ENCODE data around the gene TNNI2.

Gene TNNI2

DNA sequence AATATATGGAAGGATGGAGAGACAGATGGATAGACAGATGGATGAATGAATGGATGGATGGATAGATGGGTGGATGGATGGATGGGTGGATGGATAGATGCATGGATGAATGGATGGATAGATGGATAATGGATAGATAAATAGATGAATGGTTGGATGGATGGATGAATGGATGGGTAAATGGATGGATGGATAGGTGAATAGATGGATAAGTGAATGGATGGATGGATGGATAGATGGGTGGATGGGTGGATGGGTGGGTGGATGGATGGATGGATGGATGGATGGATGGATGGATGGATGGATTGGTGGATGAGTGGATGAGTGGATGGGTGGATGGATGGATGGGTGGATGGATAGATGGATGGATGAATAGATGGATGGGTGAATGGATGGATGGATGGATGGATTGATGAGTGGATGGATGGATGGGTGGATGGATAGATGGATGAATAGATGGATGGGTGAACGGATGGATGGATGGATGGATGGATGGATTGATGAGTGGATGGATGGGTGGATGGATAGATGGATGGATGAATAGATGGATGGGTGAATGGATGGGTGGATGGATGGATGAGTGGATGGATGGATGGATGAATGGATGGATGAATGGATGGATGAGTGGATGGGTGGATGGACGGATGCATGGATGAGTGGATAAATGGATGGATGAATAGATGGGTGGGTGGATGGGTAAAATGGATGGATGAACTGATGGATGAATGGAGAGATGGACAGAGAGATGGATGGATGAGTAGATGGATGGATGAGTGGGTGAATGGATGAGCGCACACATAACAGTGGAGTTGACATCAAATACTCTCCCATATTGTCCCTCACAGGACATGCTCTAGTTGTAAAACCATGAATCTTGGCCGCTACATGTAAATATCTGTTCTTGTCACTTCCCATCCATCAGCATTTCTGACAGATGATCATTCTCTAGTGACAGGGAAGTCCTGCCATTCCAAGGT is 22.9 kb downstream of the TNNI2 start:
- no peak overlapping the region for H3K4me3 ChIP-seq (ENCODE audit: low read length)
- TF ChIP-seq, protein P1, sequence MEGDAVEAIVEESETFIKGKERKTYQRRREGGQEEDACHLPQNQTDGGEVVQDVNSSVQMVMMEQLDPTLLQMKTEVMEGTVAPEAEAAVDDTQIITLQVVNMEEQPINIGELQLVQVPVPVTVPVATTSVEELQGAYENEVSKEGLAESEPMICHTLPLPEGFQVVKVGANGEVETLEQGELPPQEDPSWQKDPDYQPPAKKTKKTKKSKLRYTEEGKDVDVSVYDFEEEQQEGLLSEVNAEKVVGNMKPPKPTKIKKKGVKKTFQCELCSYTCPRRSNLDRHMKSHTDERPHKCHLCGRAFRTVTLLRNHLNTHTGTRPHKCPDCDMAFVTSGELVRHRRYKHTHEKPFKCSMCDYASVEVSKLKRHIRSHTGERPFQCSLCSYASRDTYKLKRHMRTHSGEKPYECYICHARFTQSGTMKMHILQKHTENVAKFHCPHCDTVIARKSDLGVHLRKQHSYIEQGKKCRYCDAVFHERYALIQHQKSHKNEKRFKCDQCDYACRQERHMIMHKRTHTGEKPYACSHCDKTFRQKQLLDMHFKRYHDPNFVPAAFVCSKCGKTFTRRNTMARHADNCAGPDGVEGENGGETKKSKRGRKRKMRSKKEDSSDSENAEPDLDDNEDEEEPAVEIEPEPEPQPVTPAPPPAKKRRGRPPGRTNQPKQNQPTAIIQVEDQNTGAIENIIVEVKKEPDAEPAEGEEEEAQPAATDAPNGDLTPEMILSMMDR (conservative IDR thresholded peaks at IDR 0.05; ENCODE audit: low read length), result no peak
- DNase-seq (ENCODE audit: low read depth), result no peak

DNA sequence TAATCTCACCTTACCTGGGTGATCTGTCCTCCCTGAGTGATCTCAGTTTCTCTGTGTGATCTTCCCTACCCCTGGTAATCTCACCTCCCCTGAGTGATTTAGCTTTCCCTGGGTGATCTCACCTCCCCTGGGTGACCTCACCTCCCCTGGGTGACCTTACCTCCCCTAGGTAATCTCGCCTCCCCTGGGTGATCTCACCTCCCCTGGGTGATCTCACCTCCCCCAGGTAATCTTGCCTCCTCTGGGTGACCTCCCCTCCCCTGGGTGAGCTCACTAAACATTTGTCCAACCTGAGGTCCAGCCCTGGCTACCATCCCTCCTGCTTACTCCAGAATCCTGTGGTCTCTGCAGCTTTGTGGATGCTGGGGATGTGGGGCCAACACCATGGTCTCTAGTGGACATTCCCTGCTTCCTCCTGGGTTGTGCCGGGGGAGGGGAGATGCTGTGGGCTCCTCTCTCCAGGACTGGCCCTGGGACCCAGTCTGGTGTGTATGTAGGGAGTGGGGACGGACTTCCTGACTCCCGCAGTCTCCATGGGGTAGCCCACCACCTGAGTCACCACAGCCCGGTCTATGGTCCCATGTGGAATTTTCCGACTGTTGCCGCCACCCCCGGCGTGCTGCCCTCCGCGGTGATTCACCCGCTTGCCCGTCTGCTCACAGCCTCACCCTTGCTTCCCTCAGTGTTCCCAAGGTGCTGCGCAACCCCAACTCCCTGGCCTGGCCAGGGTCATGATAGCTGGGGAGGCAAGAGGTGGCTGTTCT is 24.0 kb downstream of the TNNI2 start:
- DNase-seq (ENCODE audit: low read depth), result no peak
- no peak overlapping the region for H3K4me3 ChIP-seq (ENCODE audit: low read length)
- TF ChIP-seq, protein P1 (conservative IDR thresholded peaks at IDR 0.05; ENCODE audit: low read length), result no peak

GRCh38 chr11:1863352-1864216 is 24.8 kb downstream of the TNNI2 start:
- peak overlapping the region; percentile 24 for H3K4me3 ChIP-seq (ENCODE audit: low read length)
- DNase-seq (ENCODE audit: low read depth), result peak; percentile 86

GRCh38 chr11:1864231-1864630 is 25.4 kb downstream of the TNNI2 start:
- TF ChIP-seq, protein P1 (conservative IDR thresholded peaks at IDR 0.05; ENCODE audit: low read length), result no peak
- no peak for DNase-seq (ENCODE audit: low read depth)
- H3K4me3 ChIP-seq (ENCODE audit: low read length), result peak overlapping the region; percentile 5; the same call in 1 of the 2 replicates

More at GRCh38 chr11:1863352-1864216, 24.8 kb downstream of the TNNI2 start:
- TF ChIP-seq, protein P1 (conservative IDR thresholded peaks at IDR 0.05; ENCODE audit: low read length), result no peak

GRCh38 chr11:1864831-1865665 is 26.3 kb downstream of the TNNI2 start:
- TF ChIP-seq, protein P1 (conservative IDR thresholded peaks at IDR 0.05; ENCODE audit: low read length), result no peak
- no peak for DNase-seq (ENCODE audit: low read depth)
- no peak overlapping the region for H3K4me3 ChIP-seq (ENCODE audit: low read length)

- H3K4me3 ChIP-seq (ENCODE audit: low read length), result no peak overlapping the region
- no peak for DNase-seq (ENCODE audit: low read depth)
- TF ChIP-seq, protein P1 (conservative IDR thresholded peaks at IDR 0.05; ENCODE audit: low read length), result no peak
Measured at GRCh38 chr11:1866226-1866625, 27.4 kb downstream of the TNNI2 start.

Measured in AG10803 (cell line).